DOHH2 (cell line): ENCODE results near the gene ARHGEF33.

ENCODE experiments used
- CTCF ChIP-seq: fragments of 200-600 bp; sonication (generic); IDR thresholded peaks from one replicate; pipeline ENCODE4 v1.5.1; 2014; ENCODE audit warnings: antibody characterized with exemption, mild to moderate bottlenecking, low read depth, low read length; ENCODE audit not compliant: poor library complexity, severe bottlenecking
- EZH2phosphoT487 ChIP-seq: fragments of 200-600 bp; sonication (generic); IDR thresholded peaks from 2 replicates; pipeline ENCODE4 v1.6.1; 2017; ENCODE audit warnings: borderline replicate concordance, mild to moderate bottlenecking, antibody characterized with exemption, low read length, moderate library complexity, mixed read lengths

GRCh38 chr2:38875227-38875575 lies 14.5 kb upstream of the ARHGEF33 start:
- TF ChIP-seq CTCF, result no peak
- no peak for TF ChIP-seq EZH2phosphoT487
